Adrenal gland (tissue), 5 donors: ENCODE data around the gene MED27.

ENCODE experiments used
- CTCF ChIP-seq, 6 experiments: fragments of 450-650 bp in 4 of 6; fragments of 200-600 bp in 2 of 6; sonication (generic) in 1 of 6; IDR thresholded peaks; 1 replicate in 5 of 6; 2 replicates in 1 of 6; pipeline versions ENCODE4 v1.5.1 to v1.8.0; 2016 to 2021; ENCODE audit warnings: antibody characterized with exemption in 6 of 6, mild to moderate bottlenecking in 2 of 6, moderate library complexity in 1 of 6
- POLR2A ChIP-seq, 2 donors: fragments of 450-650 bp; IDR thresholded peaks; one replicate each; pipeline ENCODE4 v1.6.1; 2017; ENCODE audit warnings: antibody characterized with exemption in 2 of 2, mild to moderate bottlenecking in 2 of 2, moderate library complexity in 1 of 2
- donor health status: DM: no; HTN: no; CAD: no.

GRCh38 chr9:132062806-132063205 lies 16.9 kb downstream of the MED27 start:
- TF ChIP-seq CTCF (IDR thresholded peaks at IDR 0.05) (no peak), POLR2A (IDR thresholded peaks at IDR 0.05) (no peak)
